B cell (primary cell): Measurements from ENCODE around the gene PSTK. TPM values are rescaled to one million over a fixed set of nuclear protein-coding genes. Genes with fewer than 3 reads are reported as not detected.

Experiments
- ATAC-seq: fragments of 200-7000 bp; cut with Tn5 transposase; one replicate; pipeline ENCODE4 v1.10.0; 2021; ENCODE audit warnings: low read depth, mild to moderate bottlenecking, moderate number of reproducible peaks, moderate library complexity
- CTCF ChIA-PET: fragments of 350-600 bp; sonication (Branson Sonifier 250); formaldehyde crosslinking; loops from one replicate; lab custom pipeline; 2021; ENCODE audit warnings: antibody characterized with exemption, inconsistent platforms; lab: Charles Lee
- POLR2A ChIA-PET: fragments of 350-600 bp; sonication (Branson Sonifier 250); formaldehyde crosslinking; loops from one replicate; lab custom pipeline; 2021; ENCODE audit warnings: antibody characterized with exemption; lab: Charles Lee
- DNase-seq: peaks from one replicate; pipeline ENCODE4 v3.0.0; 2013
- H2AFZ ChIP-seq: 2 replicates; pipeline ENCODE4 v1.6.1; 2012; ENCODE audit warnings: mild to moderate bottlenecking, low read depth, low read length; ENCODE audit not compliant: insufficient read depth, poor library complexity, severe bottlenecking
- H3K27ac ChIP-seq, 2 donors: 1 replicate in 1 of 2; 2 replicates in 1 of 2; pipeline ENCODE4 v1.5.1; 2012 to 2013; ENCODE audit warnings: low read length in 2 of 2, mild to moderate bottlenecking in 2 of 2, moderate library complexity in 1 of 2
- H3K27me3 ChIP-seq, 4 experiments: fragments of 200-600 bp in 1 of 4; sonication (generic) in 1 of 4; replicated peaks in 1 of 4; 1 replicate in 2 of 4; 2 replicates in 2 of 4; pipeline versions ENCODE4 v1.6.1 to v1.7.0; 2013 to 2016; ENCODE audit warnings: low read length in 3 of 4, mild to moderate bottlenecking in 2 of 4, mixed read lengths in 1 of 4, moderate library complexity in 1 of 4; ENCODE audit not compliant: insufficient read depth in 4 of 4, control insufficient read depth in 3 of 4; ENCODE audit errors: control extremely low read depth in 1 of 4
- H3K36me3 ChIP-seq, 2 experiments: replicated peaks in 1 of 2; 1 replicate in 1 of 2; 2 replicates in 1 of 2; pipeline versions ENCODE4 v1.6.1 to v1.7.1; 2013; ENCODE audit warnings: low read length in 1 of 2; ENCODE audit not compliant: insufficient read depth in 2 of 2, control insufficient read depth in 1 of 2; ENCODE audit errors: control extremely low read depth in 1 of 2, extremely low read depth in 1 of 2
- H3K4me1 ChIP-seq, 2 donors: fragments of 200-600 bp in 1 of 2; sonication (generic) in 1 of 2; 1 replicate in 1 of 2; 2 replicates in 1 of 2; pipeline versions ENCODE4 v1.5.1 to v1.6.1; 2013 to 2017; ENCODE audit warnings: low read length in 2 of 2; ENCODE audit not compliant: control insufficient read depth in 2 of 2, insufficient read depth in 2 of 2
- H3K4me2 ChIP-seq: replicated peaks from 2 replicates; pipeline ENCODE3; 2012; ENCODE audit warnings: mild to moderate bottlenecking, low read depth, low read length; ENCODE audit not compliant: poor library complexity, severe bottlenecking
- H3K4me3 ChIP-seq, 5 experiments: fragments of 200-600 bp in 1 of 5; sonication (generic) in 1 of 5; 1 replicate in 3 of 5; 2 replicates in 2 of 5; pipeline versions ENCODE4 v1.5.1 to v1.7.0; 2011 to 2016; ENCODE audit warnings: low read length in 4 of 5, mild to moderate bottlenecking in 4 of 5, low read depth in 2 of 5, control low read depth in 1 of 5, moderate library complexity in 1 of 5; ENCODE audit not compliant: insufficient read depth in 1 of 5; ENCODE audit errors: control extremely low read depth in 1 of 5, extremely low read depth in 1 of 5
- H3K79me2 ChIP-seq: fragments of 200-600 bp; sonication (generic); one replicate; pipeline ENCODE4 v1.6.0; 2016; ENCODE audit warnings: low read length; ENCODE audit not compliant: control insufficient read depth, insufficient read depth
- H3K9ac ChIP-seq: fragments of 200-600 bp; sonication (generic); 2 replicates; pipeline ENCODE4 v1.6.1; 2017; ENCODE audit warnings: mild to moderate bottlenecking, low read length, moderate library complexity
- H3K9me3 ChIP-seq, 3 donors: one replicate each; pipeline versions ENCODE4 v1.6.1 to v1.7.1; 2013; ENCODE audit warnings: low read length in 2 of 3; ENCODE audit not compliant: control insufficient read depth in 2 of 3, insufficient read depth in 1 of 3; ENCODE audit errors: control extremely low read depth in 1 of 3
- H4K20me1 ChIP-seq: 2 replicates; pipeline ENCODE4 v1.6.0; 2012; ENCODE audit warnings: mild to moderate bottlenecking, low read length; ENCODE audit not compliant: insufficient read depth, control insufficient read depth, poor library complexity, severe bottlenecking
- H3K27ac Mint-ChIP-seq: one replicate; pipeline ENCODE4 v1.8.0; 2021; ENCODE audit warnings: mixed read lengths
- H3K27me3 Mint-ChIP-seq: one replicate; pipeline ENCODE4 v1.8.0; 2021; ENCODE audit warnings: mixed read lengths
- H3K4me1 Mint-ChIP-seq: one replicate; pipeline ENCODE4 v1.8.0; 2021; ENCODE audit warnings: mixed read lengths
- H3K4me3 Mint-ChIP-seq: one replicate; pipeline ENCODE4 v1.8.0; 2021; ENCODE audit warnings: mixed read lengths
- H3K9me3 Mint-ChIP-seq: one replicate; pipeline ENCODE4 v1.8.0; 2022; ENCODE audit warnings: mixed read lengths; ENCODE audit not compliant: insufficient read depth
- CTCF ChIP-seq: fragments of 200-600 bp; IDR thresholded peaks from one replicate; pipeline ENCODE4 v1.8.0; 2022; ENCODE audit warnings: antibody characterized with exemption, mild to moderate bottlenecking
- EZH2 ChIP-seq: IDR thresholded peaks from 2 replicates; pipeline ENCODE4 v1.6.1; 2012; ENCODE audit warnings: borderline replicate concordance, low read depth, mild to moderate bottlenecking, moderate library complexity, low read length; ENCODE audit not compliant: insufficient read depth, poor library complexity, severe bottlenecking
- WGBS: methylation state at CpG from one replicate; pipeline ENCODE4 v1.1.5; 2013; ENCODE audit warnings: missing lambda C conversion rate; ENCODE audit not compliant: insufficient coverage; 5-methylcytosine and 5-hydroxymethylcytosine counted together
- intact Hi-C: fragments of 100-400 bp; cut with micrococcal nuclease; formaldehyde crosslinking; loops from one replicate; pipeline ENCODE4 v1.10.0; 2022
- polyA plus RNA-seq: library from polyadenylated mRNA; depleted of rRNA; stranded (reverse); fragments of >200 nt; gene quantifications from 2 replicates; pipeline ENCODE4 v1.2.3, GENCODE V29; 2012
- total RNA-seq, 2 donors: library from RNA; stranded (reverse); fragments of 120-200 nt in 1 of 2; gene quantifications; 1 replicate in 1 of 2; 2 replicates in 1 of 2; pipeline versions ENCODE4 v1.2.3 to v1.2.4, GENCODE V29; 2013 to 2022

The PSTK gene
- total and polyA plus RNA-seq, 2 donors (not counting 1 experiment from before 2014, with no cell fraction given): 4.2 to 8.5 TPM

- Mint-ChIP-seq H3K27me3 (peaks cover 33% of the 10 kb centered on the region), H3K27ac (no peak overlapping the region), H3K4me1 (no peaks in the 10 kb centered on the region), H3K9me3 (peaks cover 10% of the 10 kb centered on the region), H3K4me3 (no peak overlapping the region)
- Histone ChIP-seq H3K27me3 (peaks cover 0 to 6% (median 2%) of the 10 kb centered on the region in 4 experiments), H3K36me3 (no peaks in the 10 kb centered on the region), H3K79me2 (no peaks in the 10 kb centered on the region), H3K9ac (no peak overlapping the region), H4K20me1 (no peaks in the 10 kb centered on the region), H3K27ac (no peak overlapping the region), H3K4me1 (no peaks in the 10 kb centered on the region), H3K9me3 (peaks cover 10 to 18% (median 13%) of the 10 kb centered on the region in 3 donors), H3K4me3 (no peak overlapping the region), H3K4me2 (no peak overlapping the region), H2AFZ (no peak overlapping the region)
- no peak for ATAC-seq
- DNase-seq: no peak
- intact Hi-C loops: no loop called here
- TF ChIP-seq CTCF (no peak), EZH2 (no peak)
- CTCF ChIA-PET: interaction anchor here (2.1 kb wide), 1 partner anchor 12 kb away, joined by 4 read pairs; no protein-coding TSS in a partner anchor
- POLR2A ChIA-PET: no interaction called here
These were observed 13.3 kb upstream of the PSTK start for GRCh38 chr10:122966879-122967278.

- no peak for TF ChIP-seq EZH2
- Histone ChIP-seq H3K27ac (no peak overlapping the region), H2AFZ (no peak overlapping the region), H4K20me1 (no peaks in the 10 kb centered on the region), H3K36me3 (no peaks in the 10 kb centered on the region), H3K9me3 (peaks cover 10 to 18% (median 13%) of the 10 kb centered on the region in 3 donors), H3K27me3 (peaks cover 0 to 2% (median 0%) of the 10 kb centered on the region in 4 experiments), H3K9ac (no peak overlapping the region), H3K4me2 (no peak overlapping the region), H3K4me3 (no peak overlapping the region), H3K79me2 (no peaks in the 10 kb centered on the region), H3K4me1 (no peaks in the 10 kb centered on the region)
- Mint-ChIP-seq H3K4me3 (no peak overlapping the region), H3K27ac (no peak overlapping the region), H3K27me3 (peaks cover 26% of the 10 kb centered on the region), H3K4me1 (no peaks in the 10 kb centered on the region), H3K9me3 (peaks cover 10% of the 10 kb centered on the region)
- ChIA-PET POLR2A (no interaction called here), CTCF (no interaction called here)
- DNase-seq (no peak), ATAC-seq (no peak)
- WGBS: 83% methylated on average over 1 of the region's 3 CpGs
- intact Hi-C loops: no loop called here
These were observed 11.5 kb upstream of the PSTK start for GRCh38 chr10:122968698-122969097.
